Liver (tissue), 3 donors: ENCODE measurements around the gene OR51B6.

ENCODE experiments used
- FOXA1 ChIP-seq: IDR thresholded peaks from 2 replicates; pipeline ENCODE4 v1.6.1; 2016; ENCODE audit warnings: antibody characterized with exemption
- GABPA ChIP-seq, 2 donors: IDR thresholded peaks in 1 of 2; conservative IDR thresholded peaks in 1 of 2; 2 replicates each; pipeline ENCODE4 v1.6.1; 2016; ENCODE audit warnings: antibody characterized with exemption in 2 of 2, mild to moderate bottlenecking in 1 of 2, moderate library complexity in 1 of 2
- HNF4A ChIP-seq, 2 donors: conservative IDR thresholded peaks; 2 replicates each; pipeline ENCODE4 v1.6.1; 2016; ENCODE audit warnings: antibody characterized with exemption in 2 of 2, mild to moderate bottlenecking in 2 of 2
- HNF4G ChIP-seq: IDR thresholded peaks from 2 replicates; pipeline ENCODE4 v1.6.1; 2016; ENCODE audit warnings: antibody characterized with exemption
- JUND ChIP-seq, 2 donors: IDR thresholded peaks; 2 replicates each; pipeline ENCODE4 v1.6.1; 2016; ENCODE audit warnings: antibody characterized with exemption in 2 of 2
- MAX ChIP-seq: IDR thresholded peaks from 2 replicates; pipeline ENCODE4 v1.6.1; 2016; ENCODE audit warnings: antibody characterized with exemption
- RAD21 ChIP-seq, 2 donors: IDR thresholded peaks; 2 replicates each; pipeline ENCODE4 v1.6.1; 2016; ENCODE audit warnings: antibody characterized with exemption in 2 of 2, mild to moderate bottlenecking in 2 of 2
- REST ChIP-seq: IDR thresholded peaks from 2 replicates; pipeline ENCODE4 v1.6.1; 2016; ENCODE audit warnings: antibody characterized with exemption, mild to moderate bottlenecking
- RXRA ChIP-seq, 2 donors: IDR thresholded peaks; 2 replicates each; pipeline ENCODE4 v1.6.1; 2017 to 2018; ENCODE audit warnings: antibody characterized with exemption in 2 of 2, mild to moderate bottlenecking in 1 of 2
- SP1 ChIP-seq: IDR thresholded peaks from 2 replicates; pipeline ENCODE4 v1.6.1; 2018; ENCODE audit warnings: antibody characterized with exemption, mild to moderate bottlenecking
- TAF1 ChIP-seq: conservative IDR thresholded peaks from 2 replicates; pipeline ENCODE4 v1.6.1; 2016; ENCODE audit warnings: antibody characterized with exemption, mild to moderate bottlenecking
- YY1 ChIP-seq: IDR thresholded peaks from 2 replicates; pipeline ENCODE4 v1.6.1; 2016; ENCODE audit warnings: antibody characterized with exemption, mild to moderate bottlenecking
- TF ChIP-seq, protein P1 (sequence below): fragments of 150-350 bp; IDR thresholded peaks from 2 replicates; pipeline ENCODE4 v1.5.1; 2017; ENCODE audit warnings: improper control_type of control experiment, low read depth, low read length; ENCODE audit not compliant: missing input control
- TF ChIP-seq, protein P2 (sequence below): IDR thresholded peaks from 2 replicates; pipeline ENCODE4 v1.6.1; 2016; ENCODE audit warnings: antibody characterized with exemption
- donor health status: healthy.
- donor health status: healthy.

DNA sequence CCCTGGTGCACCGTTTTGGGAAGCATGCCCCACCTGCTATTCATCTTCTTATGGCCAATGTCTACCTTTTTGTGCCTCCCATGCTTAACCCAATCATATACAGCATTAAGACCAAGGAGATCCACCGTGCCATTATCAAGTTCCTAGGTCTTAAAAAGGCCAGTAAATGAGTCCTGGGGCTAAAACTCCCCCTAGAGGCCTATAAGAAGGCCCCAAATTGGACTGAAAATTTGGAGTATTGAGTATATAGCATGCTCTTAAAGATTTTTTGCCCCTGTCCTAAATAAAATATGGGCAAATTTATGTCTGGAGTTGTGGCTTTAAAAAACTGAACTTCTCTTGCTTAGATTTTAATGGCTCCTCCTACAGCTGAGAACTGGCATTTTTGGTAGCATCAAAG, 38.9 kb downstream of the OR51B6 start:
- TF ChIP-seq, protein P1, sequence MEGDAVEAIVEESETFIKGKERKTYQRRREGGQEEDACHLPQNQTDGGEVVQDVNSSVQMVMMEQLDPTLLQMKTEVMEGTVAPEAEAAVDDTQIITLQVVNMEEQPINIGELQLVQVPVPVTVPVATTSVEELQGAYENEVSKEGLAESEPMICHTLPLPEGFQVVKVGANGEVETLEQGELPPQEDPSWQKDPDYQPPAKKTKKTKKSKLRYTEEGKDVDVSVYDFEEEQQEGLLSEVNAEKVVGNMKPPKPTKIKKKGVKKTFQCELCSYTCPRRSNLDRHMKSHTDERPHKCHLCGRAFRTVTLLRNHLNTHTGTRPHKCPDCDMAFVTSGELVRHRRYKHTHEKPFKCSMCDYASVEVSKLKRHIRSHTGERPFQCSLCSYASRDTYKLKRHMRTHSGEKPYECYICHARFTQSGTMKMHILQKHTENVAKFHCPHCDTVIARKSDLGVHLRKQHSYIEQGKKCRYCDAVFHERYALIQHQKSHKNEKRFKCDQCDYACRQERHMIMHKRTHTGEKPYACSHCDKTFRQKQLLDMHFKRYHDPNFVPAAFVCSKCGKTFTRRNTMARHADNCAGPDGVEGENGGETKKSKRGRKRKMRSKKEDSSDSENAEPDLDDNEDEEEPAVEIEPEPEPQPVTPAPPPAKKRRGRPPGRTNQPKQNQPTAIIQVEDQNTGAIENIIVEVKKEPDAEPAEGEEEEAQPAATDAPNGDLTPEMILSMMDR: no peak
- TF ChIP-seq GABPA (IDR thresholded peaks at IDR 0.05 in 1 of 2, conservative IDR thresholded peaks at IDR 0.05 in 1 of 2): no peak
- no peak for TF ChIP-seq TAF1
- no peak for TF ChIP-seq MAX
- no peak for TF ChIP-seq SP1
- no peak for TF ChIP-seq RAD21 (IDR thresholded peaks at IDR 0.05)
- TF ChIP-seq, protein P2, sequence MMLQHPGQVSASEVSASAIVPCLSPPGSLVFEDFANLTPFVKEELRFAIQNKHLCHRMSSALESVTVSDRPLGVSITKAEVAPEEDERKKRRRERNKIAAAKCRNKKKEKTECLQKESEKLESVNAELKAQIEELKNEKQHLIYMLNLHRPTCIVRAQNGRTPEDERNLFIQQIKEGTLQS: no peak
- no peak for TF ChIP-seq REST
- TF ChIP-seq YY1: no peak
- TF ChIP-seq HNF4G: no peak
- TF ChIP-seq HNF4A (conservative IDR thresholded peaks at IDR 0.05): no peak
- TF ChIP-seq RXRA (IDR thresholded peaks at IDR 0.05): no peak
- TF ChIP-seq FOXA1: no peak
- no peak for TF ChIP-seq JUND (IDR thresholded peaks at IDR 0.05)
